K562 (cell line): ENCODE measurements around the gene CDC42EP1. TPM values are rescaled to one million over a fixed set of nuclear protein-coding genes. Genes with fewer than 3 reads are reported as not detected.

Source experiments
- ATAC-seq: fragments of 200-7000 bp; cut with Tn5 transposase; 3 replicates; pipeline ENCODE4 v1.9.1; 2020; ENCODE audit warnings: moderate library complexity
- BruUV-seq: library from RNA; stranded (reverse); fragments of 400-500 nt; replicated peaks from 2 replicates; lab custom pipeline; 2021; lab: Mats Ljungman, UMichigan
- CTCF ChIA-PET: fragments of 300-600 bp; formaldehyde crosslinking; extraction: SDS; loops from one replicate; lab custom pipeline; 2021; ENCODE audit warnings: low intra/inter-chr PET ratio; lab: Yijun Ruan, JAX
- POLR2A ChIA-PET: fragments of 300-600, 350-650 bp; sonication (Branson Sonifier 250); formaldehyde crosslinking; extraction: SDS; loops from one replicate; lab custom pipeline; 2021; ENCODE audit warnings: antibody characterized with exemption, inconsistent platforms; lab: Yijun Ruan, JAX
- DNase-seq, 4 experiments: peaks; one replicate each; pipeline versions ENCODE4 v3.0.0 to v3.0.0-alpha.2; 2011 to 2018; ENCODE audit warnings: low spot score in 3 of 4, mixed read lengths in 3 of 4; ENCODE audit errors: extremely low read depth in 1 of 4
- FAIRE-seq: peaks from 2 replicates; lab custom pipeline; 2011; peaks lifted over from hg19 to GRCh38; lab: Jason Lieb, UNC
- H2AFZ ChIP-seq: 2 replicates; pipeline ENCODE4 v1.6.0; 2011; ENCODE audit warnings: low read depth, low read length, control low read depth, inconsistent platforms
- H3K27ac ChIP-seq: fragments of 200-600 bp; 3 replicates; pipeline ENCODE4 v1.8.0; 2011; ENCODE audit warnings: low read depth, mild to moderate bottlenecking, control low read depth, inconsistent platforms, low read length, moderate library complexity, mixed read lengths; ENCODE audit errors: extremely low read depth
- H3K27me3 ChIP-seq, 2 experiments: fragments of 300-600 bp in 1 of 2; 2 replicates in 1 of 2; 3 replicates in 1 of 2; pipeline versions ENCODE4 v1.6.0 to v1.8.0; 2011; ENCODE audit warnings: inconsistent platforms in 2 of 2, low read length in 2 of 2, mild to moderate bottlenecking in 1 of 2, mixed read lengths in 1 of 2, moderate library complexity in 1 of 2; ENCODE audit not compliant: control insufficient read depth in 2 of 2, insufficient read depth in 2 of 2
- H3K36me3 ChIP-seq: fragments of 300-600 bp; 3 replicates; pipeline ENCODE4 v1.8.0; 2011; ENCODE audit warnings: mild to moderate bottlenecking, low read length, inconsistent platforms; ENCODE audit not compliant: control insufficient read depth, insufficient read depth
- H3K4me1 ChIP-seq, 2 experiments: fragments of 200-600 bp in 1 of 2; replicated peaks in 1 of 2; 2 replicates in 1 of 2; 3 replicates in 1 of 2; pipeline versions ENCODE4 v1.5.1 to v1.8.0; 2011; ENCODE audit warnings: inconsistent platforms in 2 of 2, low read length in 2 of 2, mild to moderate bottlenecking in 1 of 2, mixed read lengths in 1 of 2, moderate library complexity in 1 of 2; ENCODE audit not compliant: control insufficient read depth in 2 of 2, insufficient read depth in 2 of 2
- H3K4me2 ChIP-seq: 2 replicates; pipeline ENCODE4 v1.6.1; 2011; ENCODE audit warnings: low read length, control low read depth, inconsistent platforms, mixed read lengths; ENCODE audit not compliant: insufficient read depth
- H3K4me3 ChIP-seq: fragments of 200-600 bp; sonication (generic), shearing (Covaris generic); 2 replicates; pipeline ENCODE4 v1.5.1; 2016; ENCODE audit warnings: control low read depth, inconsistent platforms
- H3K79me2 ChIP-seq: fragments of 200-600 bp; 3 replicates; pipeline ENCODE4 v1.8.0; 2011; ENCODE audit warnings: low read length, inconsistent platforms; ENCODE audit not compliant: control insufficient read depth, insufficient read depth
- H3K9ac ChIP-seq, 2 experiments: 2 replicates each; pipeline versions ENCODE4 v1.6.0 to v1.6.1; 2011; ENCODE audit warnings: low read depth in 2 of 2, low read length in 2 of 2, control low read depth in 1 of 2, inconsistent platforms in 1 of 2, mild to moderate bottlenecking in 1 of 2, mixed read lengths in 1 of 2; ENCODE audit not compliant: insufficient read depth in 1 of 2
- H3K9me1 ChIP-seq: one replicate; pipeline ENCODE4 v1.6.0; 2011; ENCODE audit warnings: inconsistent platforms, mild to moderate bottlenecking, low read length, moderate library complexity; ENCODE audit not compliant: control insufficient read depth, insufficient read depth
- H3K9me3 ChIP-seq: replicated peaks from 2 replicates; pipeline ENCODE4 v1.5.1; 2011; ENCODE audit warnings: low read depth, low read length, inconsistent platforms; ENCODE audit not compliant: control insufficient read depth, insufficient read depth
- H4K20me1 ChIP-seq: replicated peaks from 2 replicates; pipeline ENCODE4 v1.6.1; 2011; ENCODE audit warnings: low read length, inconsistent platforms, mixed read lengths; ENCODE audit not compliant: control insufficient read depth, insufficient read depth
- CHD1 ChIP-seq: fragments of 200-600 bp; sonication (generic); IDR thresholded peaks from one replicate; pipeline ENCODE4 v1.6.1; 2012; ENCODE audit warnings: mild to moderate bottlenecking, moderate library complexity, low read length, inconsistent platforms
- POLR2G ChIP-seq: fragments of 200-400 bp; formaldehyde crosslinking; IDR thresholded peaks from 2 replicates; pipeline ENCODE4 v1.6.1; 2017; ENCODE audit warnings: low read depth, mild to moderate bottlenecking, antibody characterized with exemption, low read length, moderate library complexity
- RBFOX2 ChIP-seq: fragments of 200-400 bp; formaldehyde crosslinking; IDR thresholded peaks from 2 replicates; pipeline ENCODE4 v1.6.1; 2017; ENCODE audit warnings: low read depth, mild to moderate bottlenecking, low read length, moderate library complexity
- SREBF1 ChIP-seq: fragments of 150-350 bp; IDR thresholded peaks from 2 replicates; pipeline ENCODE4 v1.6.1; 2014; ENCODE audit warnings: antibody characterized with exemption, low read depth, low read length, borderline replicate concordance
- ZNF217 ChIP-seq: sonication (generic); formaldehyde crosslinking; IDR thresholded peaks from 2 replicates; pipeline ENCODE4 v1.8.0; 2022; ENCODE audit warnings: mild to moderate bottlenecking, missing genetic modification reagents
- ZNF589 ChIP-seq: fragments of 200-800 bp; sonication (Bioruptor generic); IDR thresholded peaks from 2 replicates; pipeline ENCODE4 v1.6.1; 2016; ENCODE audit warnings: low read depth, missing genetic modification characterization, missing compliant biosample characterization
- WGBS: fragments of 100-300 bp; shearing (Covaris generic); methylation state at CpG from one replicate; pipeline ENCODE4 v1.1.6; 2016; ENCODE audit warnings: low coverage, mixed read lengths; ENCODE audit not compliant: insufficient coverage; ENCODE audit errors: missing lambda C conversion rate; 5-methylcytosine and 5-hydroxymethylcytosine counted together
- in situ Hi-C: fragments of 300-500 bp; cut with MboI; formaldehyde crosslinking; loops from 4 replicates; pipeline ENCODE4 v1.15.0; 2018; ENCODE audit warnings: inconsistent platforms, mixed read lengths
- intact Hi-C: fragments of 100-400 bp; cut with micrococcal nuclease; formaldehyde crosslinking; loops from 2 replicates; pipeline ENCODE4 v1.14.2; 2022
- polyA plus RNA-seq, 8 experiments: library from polyadenylated mRNA; depleted of rRNA in 4 of 8; stranded (reverse) in 5 of 8; unstranded in 3 of 8; fragments of >200 nt; fragmentation: Nextera tagmentation in 2 of 8; fragmentation: Illumina TruSeq in 1 of 8; extraction: Ambion mirVana in 2 of 8; extraction: Trizol in 1 of 8; gene quantifications; 2 replicates each; pipeline versions ENCODE4 v1.2.1 to v1.2.3, GENCODE V29; 2011 to 2014; ENCODE audit warnings: inconsistent platforms in 1 of 8, missing spikeins in 1 of 8
- total RNA-seq, 7 experiments: library from RNA; depleted of rRNA in 6 of 7; stranded (reverse); fragments of >200 nt in 6 of 7; fragmentation: Illumina TruSeq in 2 of 7; extraction: Trizol in 2 of 7; gene quantifications; 2 replicates each; pipeline versions ENCODE4 v1.2.1 to v1.2.3, GENCODE V29; 2011 to 2021; ENCODE audit warnings: low replicate concordance in 1 of 7

Gene CDC42EP1
- total and polyA plus RNA-seq, 9 of the 15 experiments (the other 6 are each of a cell fraction or from before 2014, with no cell fraction given), result 0.67 to 70.2 (median 7.3) TPM

GRCh38 chr22:37566329-37566837 lies 6.1 kb downstream of the CDC42EP1 start:
- in situ Hi-C loops, result no loop called here
- DNase-seq (no peak), FAIRE-seq (no peak)
- Histone ChIP-seq H3K9me3 (no peaks in the 10 kb centered on the region), H3K9ac (no peak overlapping the region), H2AFZ (no peak overlapping the region), H3K4me2 (no peak overlapping the region), H3K4me1 (peaks cover 29 to 57% of the 10 kb centered on the region in 2 experiments), H4K20me1 (peaks cover 59% of the 10 kb centered on the region), H3K27ac (no peak overlapping the region)
- CTCF ChIA-PET, result interaction anchor here (1.7 to 2.0 kb wide), 2 partner anchors 21 to 27 kb away, joined by 11 to 18 read pairs; no protein-coding TSS in a partner anchor
- intact Hi-C loops, result no loop called here
- no peak for TF ChIP-seq SREBF1
- TF ChIP-seq RBFOX2, result peak; percentile 61; the same call in 1 of the 2 replicates
- TF ChIP-seq POLR2G, result peak; percentile 57
- TF ChIP-seq ZNF217, result no peak
- no peak for TF ChIP-seq CHD1
- no peak for TF ChIP-seq ZNF589 (CRISPR knock-in tag)
- TF ChIP-seq, all 486 proteins: peak for 2
- peaks cover 59% of the 10 kb centered on the region for H3K79me2 ChIP-seq
- 95% methylated on average over 15 of the region's 28 CpGs for WGBS
- no peak overlapping the region for H3K4me3 ChIP-seq
- H3K36me3 ChIP-seq, result peaks cover 58% of the 10 kb centered on the region; the same call in 2 of the 3 replicates
- H3K9me1 ChIP-seq, result peaks cover 8% of the 10 kb centered on the region
- no peak for ATAC-seq
- no TSS peak for BruUV-seq
- no peaks in the 10 kb centered on the region for H3K27me3 ChIP-seq
- POLR2A ChIA-PET, result interaction anchor here (0.9 to 3.0 kb wide), 7 partner anchors 8 to 26 kb away, joined by 3 to 17 read pairs (median 4); no protein-coding TSS in a partner anchor
